ACC112 (cell line): ENCODE measurements around the gene AP3S2.

Experiments used
- H2AFZ ChIP-seq: fragments of 200-600 bp; sonication (generic); one replicate; pipeline ENCODE4 v1.6.0; 2017; ENCODE audit warnings: antibody characterized with exemption, low read length; ENCODE audit not compliant: unreplicated experiment
- H3K27ac ChIP-seq: fragments of 200-600 bp; sonication (generic); 2 replicates; pipeline ENCODE4 v1.5.1; 2014; ENCODE audit warnings: low read depth, mild to moderate bottlenecking, antibody characterized with exemption, low read length, moderate library complexity
- H3K27me3 ChIP-seq: fragments of 200-600 bp; sonication (generic); 2 replicates; pipeline ENCODE4 v1.6.1; 2014; ENCODE audit warnings: mild to moderate bottlenecking, antibody characterized with exemption, low read length, moderate library complexity, mixed read lengths; ENCODE audit not compliant: insufficient read depth
- H3K36me3 ChIP-seq: fragments of 200-600 bp; sonication (generic); 2 replicates; pipeline ENCODE4 v1.6.1; 2016; ENCODE audit warnings: mild to moderate bottlenecking, antibody characterized with exemption, low read length, moderate library complexity, mixed read lengths; ENCODE audit not compliant: insufficient read depth
- H3K4me1 ChIP-seq: fragments of 200-600 bp; sonication (generic); one replicate; pipeline ENCODE4 v1.6.1; 2016; ENCODE audit warnings: low read length, mixed read lengths; ENCODE audit not compliant: insufficient read depth, unreplicated experiment, control insufficient read depth
- H3K4me3 ChIP-seq: fragments of 200-600 bp; sonication (generic); 2 replicates; pipeline ENCODE4 v1.5.1; 2014; ENCODE audit warnings: mild to moderate bottlenecking, low read depth, low read length
- H3K79me2 ChIP-seq: fragments of 200-600 bp; sonication (generic); one replicate; pipeline ENCODE4 v1.6.0; 2016; ENCODE audit warnings: low read length; ENCODE audit not compliant: control insufficient read depth, unreplicated experiment, insufficient read depth

AP3S2 gene

DNA sequence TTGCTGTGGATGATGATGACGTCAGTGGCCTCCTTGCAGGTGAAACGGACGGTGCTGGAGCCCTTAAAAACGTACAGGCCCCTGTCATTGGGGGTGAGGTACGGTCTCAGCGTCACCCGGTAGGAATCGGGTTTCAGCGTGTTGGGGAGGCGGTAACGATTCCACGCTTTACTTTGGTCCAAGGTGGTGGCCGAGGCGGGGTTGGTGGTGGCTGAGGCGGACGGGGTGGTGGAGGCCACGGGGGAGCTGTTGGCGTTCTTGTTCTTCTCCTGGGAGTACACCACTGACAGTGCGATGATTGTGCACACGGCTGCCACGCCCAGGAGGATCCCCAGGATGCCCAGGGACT, 87.6 kb downstream of the AP3S2 start:
- Histone ChIP-seq H3K27ac (no peak overlapping the region), H3K36me3 (peaks cover 44% of the 10 kb centered on the region; the same call in 1 of the 2 replicates), H3K4me3 (no peak overlapping the region), H3K4me1 (peaks cover 13% of the 10 kb centered on the region), H2AFZ (no peak overlapping the region), H3K79me2 (peaks cover 70% of the 10 kb centered on the region), H3K27me3 (no peaks in the 10 kb centered on the region)

DNA sequence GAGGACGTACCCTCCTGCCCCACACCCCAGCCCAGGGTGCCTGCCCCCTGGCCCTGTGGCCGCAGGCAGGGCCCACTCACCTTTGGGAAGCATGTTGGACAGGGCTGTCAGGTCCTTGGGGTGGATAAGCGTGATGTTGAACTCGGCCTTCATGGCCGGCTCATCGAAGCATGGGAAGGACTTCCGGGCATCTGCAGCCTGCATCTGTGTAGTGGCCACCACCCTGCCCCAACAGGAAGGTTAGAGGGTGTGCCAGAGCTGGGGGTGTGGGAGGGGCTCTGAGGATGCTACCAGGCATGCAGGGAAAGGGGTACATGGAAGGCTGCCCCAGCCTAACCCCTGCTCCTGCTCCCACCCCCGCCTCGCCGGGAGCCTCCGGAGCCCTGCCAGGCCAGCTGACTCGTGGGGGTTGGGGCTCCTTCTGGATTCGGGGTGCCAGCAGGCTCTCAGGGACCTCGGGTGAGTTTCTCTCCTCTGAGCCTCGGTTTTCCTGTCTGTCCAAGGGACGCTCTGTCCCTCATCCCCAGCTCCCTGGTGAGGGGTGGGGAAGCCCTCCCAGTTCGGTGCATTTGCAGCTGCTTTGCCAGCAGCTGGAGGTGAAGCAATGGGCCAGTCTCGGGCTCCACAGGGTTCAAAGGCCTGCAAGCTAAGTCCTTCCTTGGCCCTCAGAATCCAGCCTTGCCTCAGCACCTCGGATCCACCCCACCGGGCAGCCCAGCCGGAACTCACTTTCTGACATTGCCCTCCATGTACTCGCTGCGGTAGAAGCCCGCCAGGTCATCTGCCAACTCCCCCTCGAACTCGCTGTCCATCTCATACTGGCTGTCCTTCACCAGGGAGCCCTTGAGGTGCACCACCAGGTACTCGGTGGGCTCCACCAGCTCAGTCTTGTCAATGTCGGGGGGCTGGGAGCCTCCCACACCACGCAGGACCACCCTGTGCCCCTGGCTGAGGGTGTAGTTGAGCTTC, 88.3 kb downstream of the AP3S2 start:
- Histone ChIP-seq H3K79me2 (peaks cover 63% of the 10 kb centered on the region), H3K4me3 (no peak overlapping the region), H3K27ac (no peak overlapping the region), H3K27me3 (no peaks in the 10 kb centered on the region), H2AFZ (no peak overlapping the region), H3K4me1 (peaks cover 7% of the 10 kb centered on the region), H3K36me3 (peaks cover 46% of the 10 kb centered on the region)

DNA sequence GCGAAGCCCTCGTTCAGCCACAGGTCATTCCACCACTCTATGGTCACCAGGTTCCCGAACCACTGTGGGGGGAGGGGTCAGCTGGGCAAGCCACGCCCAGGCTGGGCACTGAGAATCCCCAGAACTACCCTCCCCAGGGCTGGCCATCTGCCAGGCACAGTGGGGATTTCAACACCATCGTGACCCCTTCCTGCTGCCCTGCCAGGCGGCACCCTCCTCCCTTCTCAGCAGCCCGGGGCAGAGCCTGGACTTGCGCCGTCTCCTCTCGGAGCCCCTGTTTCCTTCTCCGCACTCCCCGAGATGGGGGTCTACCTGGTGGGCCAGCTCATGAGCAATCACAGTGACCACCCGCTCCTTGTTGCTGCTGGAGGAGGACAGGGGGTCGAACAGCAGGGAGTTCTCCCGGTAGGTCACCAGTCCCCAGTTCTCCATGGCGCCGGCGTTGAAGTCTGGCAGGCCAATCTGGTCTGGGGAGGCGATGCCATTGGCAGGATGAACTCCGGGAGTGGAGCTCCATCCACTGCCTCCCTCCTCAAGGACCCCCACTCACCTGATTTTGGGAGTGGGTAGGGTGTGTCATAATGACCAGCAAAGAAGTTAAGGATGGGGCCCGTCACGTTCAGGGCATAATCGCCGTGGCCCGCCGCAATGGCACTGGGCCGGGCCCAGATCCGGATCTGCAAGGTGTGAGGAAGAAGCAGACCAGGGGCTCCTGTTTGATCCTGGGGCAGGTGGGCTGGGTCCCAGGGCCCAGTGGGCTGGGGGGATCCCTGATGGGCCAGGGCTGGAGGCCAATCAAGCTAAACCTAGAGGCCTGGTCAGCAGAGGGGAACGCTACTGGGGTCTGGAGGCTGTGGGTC, 89.6 kb downstream of the AP3S2 start:
- Histone ChIP-seq H2AFZ (no peak overlapping the region), H3K79me2 (peaks cover 51% of the 10 kb centered on the region), H3K27me3 (no peaks in the 10 kb centered on the region), H3K36me3 (peaks cover 57% of the 10 kb centered on the region), H3K4me3 (no peak overlapping the region), H3K4me1 (peaks cover 2% of the 10 kb centered on the region), H3K27ac (no peak overlapping the region)

DNA sequence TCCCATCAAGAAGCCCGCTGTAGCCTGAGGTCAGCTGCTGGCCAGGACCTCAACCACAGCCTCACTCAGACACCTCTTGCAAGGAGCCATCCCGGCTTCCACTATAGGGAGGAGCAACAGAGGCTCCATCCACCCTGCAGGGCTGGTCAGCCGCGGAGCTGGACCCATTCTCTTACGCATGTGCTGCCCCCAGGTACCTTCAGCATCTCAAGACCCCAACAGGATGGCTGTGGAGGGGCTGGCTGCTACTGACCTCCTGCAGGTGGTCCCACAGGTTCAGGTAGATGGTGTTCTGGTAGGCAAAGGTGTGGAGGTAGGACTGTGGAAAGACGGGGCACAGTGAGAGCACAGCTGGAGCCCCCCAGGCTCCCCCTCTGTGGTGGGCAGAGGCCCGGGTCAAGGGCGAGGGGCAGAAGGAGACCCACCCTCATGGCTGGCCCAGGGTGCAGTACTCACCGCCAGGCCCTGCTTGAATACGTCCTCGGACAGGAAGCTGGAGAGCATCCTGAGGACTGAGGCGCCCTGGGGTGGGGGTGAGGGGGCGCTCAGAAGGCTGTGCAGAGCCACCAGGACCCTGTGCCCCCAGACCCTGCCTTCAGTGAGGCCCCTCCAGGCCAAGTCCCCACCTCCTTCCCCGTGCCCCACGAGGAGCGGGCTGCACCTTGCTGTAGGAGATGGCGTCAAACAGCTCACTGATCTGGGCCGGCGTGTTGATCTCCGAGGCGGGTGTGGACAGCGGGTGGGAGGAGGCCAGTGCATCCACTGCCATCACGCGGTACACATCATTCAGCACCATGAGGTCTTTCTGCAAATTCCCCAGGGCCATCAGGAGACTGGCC, 90.6 kb downstream of the AP3S2 start:
- H3K79me2 ChIP-seq = peaks cover 42% of the 10 kb centered on the region
- H3K4me3 ChIP-seq = no peak overlapping the region

DNA sequence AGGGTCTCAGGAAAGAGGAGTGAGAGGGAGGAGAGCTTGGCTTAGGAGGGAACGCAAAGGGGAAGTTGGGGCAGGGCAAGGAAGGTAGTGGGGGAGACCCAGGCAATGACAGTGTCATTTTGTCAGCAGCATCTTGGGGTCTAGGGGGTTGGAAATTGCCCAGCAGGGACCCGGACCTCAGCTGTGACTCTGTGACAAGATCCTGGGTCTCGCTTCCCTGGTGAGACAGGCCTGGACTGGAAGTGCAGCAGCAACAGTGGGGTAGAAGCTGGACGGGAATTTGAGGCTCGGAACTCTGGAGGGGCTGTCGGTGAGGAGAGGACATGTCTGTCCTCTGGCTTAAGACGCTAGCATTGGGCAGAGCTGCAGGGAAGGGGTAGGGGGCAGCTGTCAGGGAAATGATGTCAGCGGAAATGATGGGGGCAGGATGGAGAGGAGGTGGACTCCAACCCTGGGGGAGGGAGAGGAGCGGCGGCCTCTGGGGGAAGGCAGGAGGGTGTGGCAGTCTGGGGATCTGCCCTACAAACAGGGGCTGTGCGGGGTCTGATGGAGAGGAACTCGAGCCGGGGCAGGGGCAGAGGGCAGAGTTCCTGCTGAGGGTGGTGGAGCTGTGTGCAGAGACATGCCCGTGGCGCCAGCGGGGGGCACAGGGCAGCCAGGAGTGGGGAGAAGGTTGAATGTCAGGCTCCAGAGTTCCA, 91.4 kb downstream of the AP3S2 start:
- no peak overlapping the region for H3K27ac ChIP-seq
- H3K4me3 ChIP-seq = no peak overlapping the region
- H2AFZ ChIP-seq = no peak overlapping the region
- no peaks in the 10 kb centered on the region for H3K27me3 ChIP-seq
- H3K4me1 ChIP-seq = no peaks in the 10 kb centered on the region
- H3K79me2 ChIP-seq = peaks cover 34% of the 10 kb centered on the region
- H3K36me3 ChIP-seq = peaks cover 72% of the 10 kb centered on the region

More for the DNA sequence above, 90.6 kb downstream of the AP3S2 start:
- H3K4me1 ChIP-seq = no peaks in the 10 kb centered on the region
- H3K27ac ChIP-seq = no peak overlapping the region
- H3K36me3 ChIP-seq = peaks cover 64% of the 10 kb centered on the region
- H2AFZ ChIP-seq = no peak overlapping the region
- H3K27me3 ChIP-seq = no peaks in the 10 kb centered on the region

DNA sequence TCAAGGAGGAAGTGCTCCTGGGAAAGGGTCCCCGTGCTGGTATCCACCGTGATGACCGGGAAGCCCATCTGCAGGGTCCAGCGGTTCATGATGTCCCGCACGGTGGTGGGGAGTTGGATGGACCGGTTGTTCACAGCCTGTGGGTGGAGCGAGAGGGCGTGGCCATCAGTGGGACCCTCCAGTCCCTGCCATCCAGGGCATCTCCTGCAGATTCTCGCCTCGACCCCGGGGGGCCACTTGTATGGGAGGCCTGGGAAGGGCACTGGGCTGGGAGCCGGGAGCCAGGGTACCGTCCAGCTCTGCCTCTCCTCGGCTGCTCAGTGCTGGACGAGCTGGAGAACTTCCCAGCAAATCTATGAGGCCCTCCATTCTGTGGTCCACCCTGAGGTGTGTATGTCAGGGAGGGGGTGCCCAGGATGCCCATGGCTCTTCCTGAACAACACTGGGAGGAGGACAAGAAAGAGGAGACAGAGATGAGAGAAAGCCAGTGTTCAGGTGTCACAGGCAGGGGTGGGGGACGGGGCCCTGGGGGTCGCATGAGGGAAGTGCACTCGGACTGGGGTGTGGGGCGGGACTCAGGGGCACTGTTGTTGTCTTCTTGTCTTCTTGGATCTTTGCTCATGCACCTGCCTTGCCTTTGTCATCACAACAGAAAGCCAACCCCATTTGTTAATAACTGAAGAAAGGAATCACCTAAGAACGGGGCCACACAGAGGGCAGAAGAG, 92.2 kb downstream of the AP3S2 start:
- Histone ChIP-seq H3K27me3 (no peaks in the 10 kb centered on the region), H3K4me1 (no peaks in the 10 kb centered on the region), H3K27ac (no peak overlapping the region), H2AFZ (no peak overlapping the region), H3K36me3 (peaks cover 78% of the 10 kb centered on the region), H3K79me2 (peaks cover 27% of the 10 kb centered on the region), H3K4me3 (no peak overlapping the region)

DNA sequence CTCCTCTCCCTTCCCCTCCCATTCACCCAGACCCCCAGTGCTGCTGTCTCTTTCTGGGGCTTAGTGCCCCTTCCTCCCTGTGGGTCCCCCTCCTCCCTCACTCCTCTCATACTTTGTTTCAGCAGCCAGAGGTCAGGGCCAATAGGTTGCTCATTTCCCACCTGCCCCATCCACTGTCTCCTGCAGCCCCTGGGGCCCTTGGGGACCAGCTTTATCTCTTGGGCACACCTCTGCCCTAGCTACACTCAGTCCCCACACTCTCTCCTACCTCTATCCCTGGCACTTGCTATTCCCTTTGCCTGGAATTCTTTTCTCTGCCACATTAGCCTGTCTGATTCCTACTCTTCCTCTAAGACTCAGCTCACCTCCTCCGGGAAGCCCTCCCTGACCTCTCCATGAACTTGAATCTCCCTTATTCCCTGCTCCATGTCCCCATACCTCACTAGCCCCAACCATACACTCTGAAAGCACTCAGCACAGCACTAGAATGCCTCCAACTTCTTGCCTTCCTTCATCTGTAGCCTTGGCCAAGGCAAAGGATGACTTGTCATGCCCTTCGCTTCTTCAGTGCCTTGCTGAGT, 93.8 kb downstream of the AP3S2 start:
- Histone ChIP-seq H3K4me3 (no peak overlapping the region), H3K27ac (no peak overlapping the region), H3K4me1 (peaks cover 11% of the 10 kb centered on the region), H3K36me3 (peaks cover 78% of the 10 kb centered on the region), H2AFZ (no peak overlapping the region), H3K79me2 (peaks cover 11% of the 10 kb centered on the region), H3K27me3 (no peaks in the 10 kb centered on the region)

DNA sequence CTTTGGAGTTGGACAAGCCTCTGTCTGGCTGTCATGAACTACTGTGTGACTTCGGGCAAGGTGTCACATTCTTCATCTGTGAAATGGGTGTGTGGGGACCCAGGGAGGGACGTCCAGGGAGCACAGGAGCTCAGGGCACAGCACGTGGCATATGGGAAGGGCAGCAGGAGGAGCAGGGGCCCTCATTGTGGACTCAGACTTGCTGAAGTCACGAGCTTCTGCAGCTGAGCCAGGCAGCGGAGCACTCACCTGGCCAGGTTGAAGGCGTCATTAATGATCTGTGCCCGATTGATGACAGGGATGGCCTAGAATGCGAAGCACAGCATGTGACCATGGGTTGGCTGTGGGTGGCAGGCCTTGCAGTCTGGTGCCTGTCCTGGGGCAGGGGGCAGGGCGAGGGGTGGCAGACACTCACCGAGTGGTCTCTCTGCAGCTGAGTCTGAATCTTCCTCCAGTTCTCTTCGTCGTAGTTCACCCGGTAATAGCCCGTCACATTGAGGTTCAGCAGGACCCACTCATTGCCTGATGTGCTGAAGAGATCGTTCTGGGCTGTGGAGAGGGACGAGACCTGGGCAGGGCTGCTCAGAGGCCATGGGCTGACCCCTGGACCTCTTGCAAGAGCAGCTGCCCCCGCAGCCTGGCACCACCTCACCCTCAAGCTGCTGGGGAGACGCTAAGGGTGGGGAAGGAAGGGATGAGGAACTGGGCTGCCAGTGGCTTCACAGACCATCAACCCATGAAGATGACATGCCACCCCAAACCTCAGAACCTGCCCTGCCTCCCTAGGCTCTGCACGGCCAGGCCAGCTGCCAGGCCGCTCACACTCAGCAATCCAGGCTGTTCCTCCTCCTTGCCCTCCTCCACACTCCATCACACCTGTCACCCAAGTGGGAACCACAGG, 94.5 kb downstream of the AP3S2 start:
- no peaks in the 10 kb centered on the region for H3K27me3 ChIP-seq
- H3K36me3 ChIP-seq = peaks cover 71% of the 10 kb centered on the region
- H3K27ac ChIP-seq = no peak overlapping the region
- peaks cover 17% of the 10 kb centered on the region for H3K4me1 ChIP-seq
- no peak overlapping the region for H2AFZ ChIP-seq
- no peak overlapping the region for H3K4me3 ChIP-seq
- H3K79me2 ChIP-seq = peaks cover 7% of the 10 kb centered on the region
